IMR-90 (cell line): Measurements from ENCODE around the gene LRRC8E. TPM values are rescaled to one million over a fixed set of nuclear protein-coding genes. Genes with fewer than 3 reads are reported as not detected.

Experiments
- ATAC-seq: fragments of 200-7000 bp; cut with Tn5 transposase; 2 replicates; pipeline ENCODE4 v1.9.1; 2020; ENCODE audit warnings: low read depth, mild to moderate bottlenecking, moderate library complexity
- BruUV-seq: library from RNA; stranded (reverse); fragments of 400-500 nt; replicated peaks from 2 replicates; lab custom pipeline; 2021; lab: Mats Ljungman, UMichigan
- CTCF ChIA-PET: fragments of 300-600 bp; formaldehyde crosslinking; extraction: SDS; loops from one replicate; lab custom pipeline; 2021; ENCODE audit warnings: antibody characterized with exemption; lab: Yijun Ruan, JAX
- POLR2A ChIA-PET: fragments of 300-600 bp; sonication (Branson Sonifier 250); formaldehyde crosslinking; loops from one replicate; lab custom pipeline; 2022; ENCODE audit warnings: antibody characterized with exemption; ENCODE audit not compliant: unreplicated experiment; lab: Charles Lee
- DNase-seq: peaks from one replicate; pipeline ENCODE4 v3.0.0; 2013
- H2AFZ ChIP-seq: replicated peaks from 2 replicates; pipeline ENCODE3; 2013; ENCODE audit warnings: low read length, mild to moderate bottlenecking; ENCODE audit not compliant: poor library complexity
- H2AK5ac ChIP-seq: 2 replicates; pipeline ENCODE4 v1.6.1; 2013; ENCODE audit warnings: low read depth, low read length, inconsistent platforms
- H2AK9ac ChIP-seq: replicated peaks from 2 replicates; pipeline ENCODE3; 2013; ENCODE audit warnings: mild to moderate bottlenecking, low read depth, low read length, moderate library complexity; ENCODE audit not compliant: poor library complexity
- H2BK120ac ChIP-seq: 2 replicates; pipeline ENCODE4 v1.6.1; 2013; ENCODE audit warnings: low read depth, low read length, inconsistent platforms
- H2BK15ac ChIP-seq: 3 replicates; pipeline ENCODE4 v1.6.1; 2013; ENCODE audit warnings: low read depth, low read length, inconsistent platforms
- H2BK20ac ChIP-seq: 2 replicates; pipeline ENCODE4 v1.6.1; 2013; ENCODE audit warnings: low read depth, mild to moderate bottlenecking, inconsistent platforms, low read length, moderate library complexity
- H2BK5ac ChIP-seq: 2 replicates; pipeline ENCODE4 v1.6.1; 2013; ENCODE audit warnings: mild to moderate bottlenecking, low read depth, low read length, inconsistent platforms; ENCODE audit not compliant: poor library complexity, severe bottlenecking
- H3K14ac ChIP-seq: replicated peaks from 2 replicates; pipeline ENCODE4 v1.6.1; 2013; ENCODE audit warnings: low read depth, low read length, inconsistent platforms
- H3K18ac ChIP-seq: 2 replicates; pipeline ENCODE4 v1.6.1; 2013; ENCODE audit warnings: low read depth, low read length, control low read depth
- H3K23ac ChIP-seq: 2 replicates; pipeline ENCODE4 v1.6.1; 2013; ENCODE audit warnings: low read depth, low read length, inconsistent platforms
- H3K27ac ChIP-seq: 2 replicates; pipeline ENCODE4 v1.5.1; 2013; ENCODE audit warnings: mild to moderate bottlenecking, control low read depth, low read length; ENCODE audit not compliant: insufficient read depth
- H3K27me3 ChIP-seq: 2 replicates; pipeline ENCODE4 v1.6.1; 2013; ENCODE audit warnings: low read length; ENCODE audit not compliant: control insufficient read depth, insufficient read depth
- H3K36me3 ChIP-seq: 2 replicates; pipeline ENCODE4 v1.6.1; 2013; ENCODE audit warnings: low read length, mixed read lengths; ENCODE audit not compliant: control insufficient read depth, insufficient read depth
- H3K4ac ChIP-seq: 2 replicates; pipeline ENCODE4 v1.6.1; 2013; ENCODE audit warnings: low read depth, low read length, inconsistent platforms
- H3K4me1 ChIP-seq: 2 replicates; pipeline ENCODE4 v1.6.1; 2013; ENCODE audit warnings: low read length, mixed read lengths; ENCODE audit not compliant: control insufficient read depth, insufficient read depth
- H3K4me2 ChIP-seq: 2 replicates; pipeline ENCODE4 v1.6.1; 2013; ENCODE audit warnings: low read depth, mild to moderate bottlenecking, control low read depth, low read length, moderate library complexity
- H3K4me3 ChIP-seq: 2 replicates; pipeline ENCODE4 v1.5.1; 2013; ENCODE audit warnings: low read depth, mild to moderate bottlenecking, control low read depth, low read length, moderate library complexity; ENCODE audit not compliant: insufficient read depth
- H3K56ac ChIP-seq: 2 replicates; pipeline ENCODE4 v1.6.1; 2013; ENCODE audit warnings: low read length, inconsistent platforms; ENCODE audit not compliant: insufficient read depth; ENCODE audit errors: extremely low read depth
- H3K79me1 ChIP-seq, 2 experiments: 2 replicates each; pipeline ENCODE4 v1.6.1; 2013; ENCODE audit warnings: low read length in 2 of 2, inconsistent platforms in 1 of 2, low read depth in 1 of 2
- H3K9ac ChIP-seq: 2 replicates; pipeline ENCODE4 v1.6.1; 2013; ENCODE audit warnings: low read depth, low read length, control low read depth
- H3K9me1 ChIP-seq: 2 replicates; pipeline ENCODE4 v1.6.1; 2013; ENCODE audit warnings: low read length, inconsistent platforms; ENCODE audit not compliant: insufficient read depth
- H3K9me3 ChIP-seq: 2 replicates; pipeline ENCODE4 v1.6.1; 2013; ENCODE audit warnings: low read length; ENCODE audit not compliant: control insufficient read depth, insufficient read depth
- H4K20me1 ChIP-seq: 2 replicates; pipeline ENCODE4 v1.6.1; 2013; ENCODE audit warnings: low read length, inconsistent platforms; ENCODE audit not compliant: insufficient read depth
- H4K5ac ChIP-seq: 2 replicates; pipeline ENCODE4 v1.6.1; 2013; ENCODE audit warnings: mild to moderate bottlenecking, low read depth, low read length, control low read depth
- H4K8ac ChIP-seq, 2 experiments: 2 replicates each; pipeline ENCODE4 v1.6.1; 2013; ENCODE audit warnings: low read depth in 2 of 2, low read length in 2 of 2, control low read depth in 1 of 2, inconsistent platforms in 1 of 2
- H4K91ac ChIP-seq: 2 replicates; pipeline ENCODE4 v1.6.1; 2013; ENCODE audit warnings: low read depth, low read length, inconsistent platforms; ENCODE audit not compliant: insufficient read depth
- BHLHE40 ChIP-seq: fragments of 150-350 bp; IDR thresholded peaks from 2 replicates; pipeline ENCODE4 v1.6.1; 2016; ENCODE audit warnings: mild to moderate bottlenecking, low read depth, low read length
- CHD1 ChIP-seq: IDR thresholded peaks from 2 replicates; pipeline ENCODE4 v1.6.1; 2012; ENCODE audit warnings: low read depth, low read length, improper control_type of control experiment
- MXI1 ChIP-seq: IDR thresholded peaks from 2 replicates; pipeline ENCODE4 v1.6.1; 2012; ENCODE audit warnings: low read depth, mild to moderate bottlenecking, low read length, moderate library complexity, borderline replicate concordance
- NFE2L2 ChIP-seq: fragments of 150-350 bp; IDR thresholded peaks from 2 replicates; pipeline ENCODE4 v1.6.1; 2016; ENCODE audit warnings: low read depth, mild to moderate bottlenecking, low read length
- POLR2A ChIP-seq: IDR thresholded peaks from 2 replicates; pipeline ENCODE4 v1.6.1; 2012; ENCODE audit warnings: mild to moderate bottlenecking, low read depth, low read length
- RCOR1 ChIP-seq: IDR thresholded peaks from 2 replicates; pipeline ENCODE4 v1.6.1; 2012; ENCODE audit warnings: mild to moderate bottlenecking, low read length, improper control_type of control experiment; ENCODE audit not compliant: insufficient replicate concordance
- SMC3 ChIP-seq: fragments of 150-350 bp; IDR thresholded peaks from 2 replicates; pipeline ENCODE4 v1.6.1; 2016; ENCODE audit warnings: low read depth, mild to moderate bottlenecking, antibody characterized with exemption, low read length, moderate library complexity
- WGBS, 2 experiments: methylation state at CpG; one replicate each; pipeline versions ENCODE4 v1.1.5 to v1.1.7; 2013; ENCODE audit warnings: missing lambda C conversion rate in 2 of 2; ENCODE audit not compliant: insufficient read length in 1 of 2; ENCODE audit errors: extremely low coverage in 2 of 2; 5-methylcytosine and 5-hydroxymethylcytosine counted together
- dilution Hi-C: fragments of 300-500 bp; cut with HindIII; formaldehyde crosslinking; loops from one replicate; pipeline ENCODE4 v1.14.3; 2018; ENCODE audit warnings: low sequenced_read_pairs; ENCODE audit not compliant: unreplicated experiment
- in situ Hi-C: fragments of 300-500 bp; cut with MboI; formaldehyde crosslinking; loops from 3 replicates; pipeline ENCODE4 v1.14.3; 2019; ENCODE audit warnings: low sequenced_read_pairs, inconsistent platforms, mixed read lengths
- intact Hi-C: fragments of 100-400 bp; cut with micrococcal nuclease; formaldehyde crosslinking; loops from 2 replicates; pipeline ENCODE4 v1.10.0; 2022
- polyA plus RNA-seq, 3 experiments: library from polyadenylated mRNA; depleted of rRNA; stranded (reverse); fragments of >200 nt; gene quantifications; 2 replicates each; pipeline ENCODE4 v1.2.3, GENCODE V29; 2012; ENCODE audit warnings: low replicate concordance in 1 of 3
- total RNA-seq: library from RNA; depleted of rRNA; stranded (reverse); fragments of >200 nt; gene quantifications from 2 replicates; pipeline ENCODE4 v1.2.3, GENCODE V29; 2012
- TF ChIP-seq, protein P1 (sequence below): fragments of 150-350 bp; IDR thresholded peaks from 2 replicates; pipeline ENCODE4 v1.6.1; 2017; ENCODE audit warnings: mild to moderate bottlenecking, antibody characterized with exemption, low read length, low read depth

LRRC8E gene
- total and polyA plus RNA-seq, 2 of the 4 experiments (the other 2 are of a cell fraction), result 6.4 to 7.2 TPM

DNA sequence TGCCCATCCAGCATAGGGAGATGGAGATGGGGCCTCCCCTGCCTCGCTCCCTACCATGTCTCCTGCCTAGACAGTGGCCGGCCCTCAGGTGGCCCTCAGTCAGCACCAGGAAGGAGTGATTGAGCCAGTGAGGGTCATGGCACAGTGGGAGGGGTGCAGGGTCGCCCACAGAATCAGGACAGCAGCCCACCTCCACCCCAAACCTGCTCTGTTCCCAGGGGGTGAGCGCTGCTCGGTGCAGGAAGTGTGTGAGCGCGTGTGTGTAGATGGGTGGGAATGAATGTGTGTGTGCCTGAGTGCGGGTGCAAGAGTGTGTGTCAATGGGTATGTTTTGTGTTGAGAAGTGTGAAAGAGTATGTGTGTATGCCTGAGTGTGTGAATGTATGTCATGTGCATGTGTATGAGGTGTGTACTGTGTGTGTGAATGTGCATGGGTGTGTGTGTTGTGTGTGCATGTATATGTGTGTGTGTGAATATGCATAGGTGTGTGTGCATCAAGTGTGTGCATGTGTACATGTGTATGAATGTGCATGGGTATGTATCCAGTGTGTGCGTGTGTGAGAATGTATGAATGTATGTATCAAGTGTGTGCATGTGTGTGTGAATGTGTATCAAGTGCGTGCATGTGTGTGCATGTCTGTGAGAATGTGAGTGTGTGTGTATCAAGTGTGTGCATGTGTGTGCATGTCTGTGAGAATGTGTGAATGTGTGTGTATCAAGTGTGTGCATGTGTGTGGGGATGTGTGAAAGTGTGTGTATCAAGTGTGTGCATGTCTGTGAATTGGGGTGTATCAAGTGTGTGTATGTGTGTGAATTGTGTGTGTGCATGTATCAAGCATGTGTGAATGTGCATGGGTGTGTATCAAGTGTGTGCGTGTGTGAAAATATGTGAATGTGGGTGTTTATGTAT is 46.3 kb upstream of the LRRC8E start:
- DNase-seq (no peak), ATAC-seq (no peak)
- WGBS, 2 experiments, result 86% methylated on average over 6 of the region's 11 CpGs; no CpG with 5 or more reads in 1 of the 2 experiments
- intact Hi-C loops (no loop called here), dilution Hi-C loops (no loop called here), in situ Hi-C loops (no loop called here)
- Histone ChIP-seq H3K18ac (no peak overlapping the region), H3K79me1 (peaks cover 29 to 49% of the 10 kb centered on the region in 2 experiments), H3K4me2 (no peak overlapping the region), H3K36me3 (no peaks in the 10 kb centered on the region), H4K8ac (no peak overlapping the region), H3K27me3 (no peaks in the 10 kb centered on the region), H4K91ac (no peak overlapping the region), H3K9ac (no peak overlapping the region), H2BK15ac (no peak overlapping the region), H3K56ac (no peak overlapping the region), H2AK9ac (peak overlapping the region; percentile 24), H3K4ac (no peak overlapping the region), H2BK5ac (peak overlapping the region; percentile 4), H3K4me3 (no peak overlapping the region), H3K9me1 (peaks cover 29% of the 10 kb centered on the region), H2BK120ac (no peak overlapping the region), H3K9me3 (no peaks in the 10 kb centered on the region; the same call in 1 of the 2 replicates), H2AK5ac (no peak overlapping the region), H4K5ac (no peak overlapping the region), H2AFZ (no peak overlapping the region), H2BK20ac (no peak overlapping the region), H3K4me1 (peaks cover 2% of the 10 kb centered on the region; the same call in 1 of the 2 replicates), H3K27ac (no peak overlapping the region), H3K14ac (no peak overlapping the region), H4K20me1 (peaks cover 29% of the 10 kb centered on the region), H3K23ac (no peak overlapping the region)
- ChIA-PET CTCF (no interaction called here), POLR2A (no interaction called here)
- no TSS peak for BruUV-seq
- TF ChIP-seq NFE2L2 (no peak), BHLHE40 (no peak), CHD1 (no peak), RCOR1 (no peak), POLR2A (no peak), SMC3 (no peak), MXI1 (no peak)
- TF ChIP-seq, protein P1, sequence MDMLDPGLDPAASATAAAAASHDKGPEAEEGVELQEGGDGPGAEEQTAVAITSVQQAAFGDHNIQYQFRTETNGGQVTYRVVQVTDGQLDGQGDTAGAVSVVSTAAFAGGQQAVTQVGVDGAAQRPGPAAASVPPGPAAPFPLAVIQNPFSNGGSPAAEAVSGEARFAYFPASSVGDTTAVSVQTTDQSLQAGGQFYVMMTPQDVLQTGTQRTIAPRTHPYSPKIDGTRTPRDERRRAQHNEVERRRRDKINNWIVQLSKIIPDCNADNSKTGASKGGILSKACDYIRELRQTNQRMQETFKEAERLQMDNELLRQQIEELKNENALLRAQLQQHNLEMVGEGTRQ, result no peak
